ENCODE data around the gene MUC20.
"Not testable (repeated sequence)": the region's sequence is repeated elsewhere in the genome, so short reads cannot be mapped to it uniquely, and the experiment has no call there.

Gene MUC20

DNA sequence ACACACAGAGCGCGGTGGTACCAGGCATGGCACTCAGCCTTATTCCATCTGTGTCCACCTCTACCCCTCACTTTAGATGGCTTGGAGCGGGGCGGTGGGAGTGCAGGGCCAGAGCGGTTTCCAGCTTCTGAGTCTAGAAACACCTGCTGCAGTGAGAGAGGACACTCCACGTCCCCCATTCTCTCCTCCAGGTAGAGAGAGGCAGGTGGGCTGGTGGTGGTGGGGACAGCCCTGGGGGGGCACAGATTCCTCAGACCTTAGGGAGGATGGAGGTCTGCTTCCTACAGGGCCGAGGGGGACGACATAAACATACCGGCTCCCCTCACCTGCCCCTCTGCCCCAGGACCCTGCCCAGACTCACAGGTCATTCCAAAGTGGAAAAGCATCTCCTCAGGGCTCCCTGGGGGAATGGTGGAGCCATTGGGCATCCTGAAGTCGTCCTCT is 40.4 kb downstream of the MUC20 start:
- TF ChIP-seq ZNF274 (IDR thresholded peaks at IDR 0.05; ENCODE audit: low read depth, low read length), result no peak
- no peak overlapping the region for H3K4me3 ChIP-seq (ENCODE audit: low read length)

DNA sequence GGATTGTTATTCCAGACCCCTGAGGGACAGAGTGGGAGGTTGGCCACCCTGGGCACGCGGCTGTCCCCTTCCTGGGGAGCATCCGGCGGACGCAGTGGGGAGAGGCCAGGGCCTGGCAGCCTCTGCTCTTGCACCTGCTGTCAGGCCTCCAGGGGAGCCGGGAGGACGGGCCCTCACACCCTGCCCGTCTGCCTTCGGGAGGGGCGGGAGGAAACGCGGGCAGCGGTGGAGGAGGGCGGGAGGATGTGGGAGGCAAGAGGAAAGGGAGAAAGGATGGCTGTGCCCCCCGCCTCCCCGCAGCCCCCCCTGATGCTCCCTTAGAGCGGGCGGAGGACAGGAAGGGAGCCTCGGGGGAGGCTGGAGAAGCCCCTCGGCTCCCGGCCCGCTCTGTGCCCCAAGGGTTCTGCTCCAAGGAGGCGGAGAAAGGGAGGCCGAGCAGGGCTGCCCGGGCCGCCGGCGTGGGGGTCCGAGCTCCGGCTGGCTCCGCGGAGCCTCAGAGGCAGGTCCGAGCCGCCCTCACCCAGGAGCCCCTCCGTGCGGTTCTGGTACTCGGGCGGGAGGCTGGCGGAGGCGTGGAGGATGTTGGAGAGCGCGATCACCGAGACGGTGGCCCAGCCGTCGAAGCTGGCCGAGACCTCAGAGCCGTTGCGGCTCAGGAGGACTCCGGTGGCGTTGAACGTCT is 40.9 kb downstream of the MUC20 start:
- no peak overlapping the region for H3K4me3 ChIP-seq (ENCODE audit: low read length)
- TF ChIP-seq ZNF274 (IDR thresholded peaks at IDR 0.05; ENCODE audit: low read depth, low read length), result no peak

DNA sequence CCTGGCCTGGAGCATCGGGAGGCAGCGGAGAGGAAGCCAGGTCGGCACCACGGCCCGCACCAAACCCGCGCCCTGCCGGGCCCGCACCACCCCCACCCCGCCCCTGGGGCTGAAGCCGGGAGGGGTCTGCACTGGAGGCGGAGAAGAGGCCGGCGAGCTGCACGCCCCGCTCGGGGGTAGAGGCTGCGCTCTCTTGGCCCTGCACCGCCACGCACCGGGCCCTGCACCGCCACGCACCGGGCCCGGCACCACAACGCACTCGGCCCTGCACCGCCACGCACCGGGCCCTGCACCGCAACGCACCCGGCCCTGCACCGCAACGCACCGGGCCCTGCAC is 41.4 kb downstream of the MUC20 start:
- no peak overlapping the region for H3K4me3 ChIP-seq (ENCODE audit: low read length)
- TF ChIP-seq ZNF274 (IDR thresholded peaks at IDR 0.05; ENCODE audit: low read depth, low read length), result no peak

DNA sequence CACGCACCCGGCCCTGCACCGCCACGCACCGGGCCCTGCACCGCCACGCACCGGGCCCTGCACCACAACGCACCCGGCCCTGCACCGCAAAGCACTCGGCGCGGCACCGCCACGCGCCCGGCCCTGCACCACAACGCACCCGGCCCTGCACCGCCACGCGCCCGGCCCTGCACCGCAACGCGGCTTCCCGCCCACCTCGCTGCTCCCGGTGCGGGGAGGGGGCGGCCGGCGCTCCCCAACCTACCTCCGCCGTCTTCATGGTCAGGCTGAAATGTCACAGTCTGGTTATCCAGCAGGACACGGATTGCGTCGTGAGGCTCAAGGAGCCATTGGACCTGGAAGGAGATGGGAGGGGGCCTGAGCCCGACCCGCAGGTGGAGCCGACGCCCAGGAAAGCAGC is 41.8 kb downstream of the MUC20 start:
- TF ChIP-seq ZNF274 (IDR thresholded peaks at IDR 0.05; ENCODE audit: low read depth, low read length), result no peak
- no peak overlapping the region for H3K4me3 ChIP-seq (ENCODE audit: low read length)

DNA sequence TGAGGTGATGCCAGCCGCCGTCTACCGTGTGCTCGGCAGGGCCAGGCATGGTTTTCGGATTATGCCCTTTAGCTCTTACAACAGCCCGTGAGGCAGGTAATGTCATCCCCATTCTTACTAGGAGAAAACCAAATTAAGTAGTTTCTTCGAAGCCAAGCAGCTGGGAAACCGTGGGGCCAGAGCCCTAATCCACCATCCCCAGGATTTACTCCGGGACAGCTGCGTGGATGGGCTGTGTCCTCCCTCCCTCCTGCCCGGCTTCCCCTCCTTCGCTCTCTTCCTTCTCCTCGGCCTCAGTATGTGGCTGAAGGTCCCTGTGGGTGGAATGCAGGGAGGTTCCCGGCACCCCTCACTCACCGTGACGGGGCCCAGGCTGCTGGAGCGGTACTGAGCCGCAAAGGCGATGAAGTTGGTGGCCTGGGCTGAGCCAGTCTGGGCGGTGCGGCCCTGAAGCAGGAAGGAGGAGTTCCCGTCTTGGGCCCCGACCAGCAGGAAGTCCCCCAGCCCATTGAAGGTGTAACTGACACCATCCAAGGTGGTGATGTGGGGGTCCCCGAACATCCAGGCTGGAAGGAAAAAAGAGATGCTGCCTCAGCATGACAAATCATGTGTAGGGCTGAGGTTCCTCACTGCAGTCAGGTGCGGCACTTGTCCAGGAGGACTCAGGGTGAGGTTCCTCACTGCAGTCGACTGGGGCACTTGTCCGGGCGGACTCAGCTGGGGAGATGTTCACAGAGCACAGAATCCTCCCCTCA is 42.5 kb downstream of the MUC20 start:
- TF ChIP-seq ZNF274 (IDR thresholded peaks at IDR 0.05; ENCODE audit: low read depth, low read length), result no peak

DNA sequence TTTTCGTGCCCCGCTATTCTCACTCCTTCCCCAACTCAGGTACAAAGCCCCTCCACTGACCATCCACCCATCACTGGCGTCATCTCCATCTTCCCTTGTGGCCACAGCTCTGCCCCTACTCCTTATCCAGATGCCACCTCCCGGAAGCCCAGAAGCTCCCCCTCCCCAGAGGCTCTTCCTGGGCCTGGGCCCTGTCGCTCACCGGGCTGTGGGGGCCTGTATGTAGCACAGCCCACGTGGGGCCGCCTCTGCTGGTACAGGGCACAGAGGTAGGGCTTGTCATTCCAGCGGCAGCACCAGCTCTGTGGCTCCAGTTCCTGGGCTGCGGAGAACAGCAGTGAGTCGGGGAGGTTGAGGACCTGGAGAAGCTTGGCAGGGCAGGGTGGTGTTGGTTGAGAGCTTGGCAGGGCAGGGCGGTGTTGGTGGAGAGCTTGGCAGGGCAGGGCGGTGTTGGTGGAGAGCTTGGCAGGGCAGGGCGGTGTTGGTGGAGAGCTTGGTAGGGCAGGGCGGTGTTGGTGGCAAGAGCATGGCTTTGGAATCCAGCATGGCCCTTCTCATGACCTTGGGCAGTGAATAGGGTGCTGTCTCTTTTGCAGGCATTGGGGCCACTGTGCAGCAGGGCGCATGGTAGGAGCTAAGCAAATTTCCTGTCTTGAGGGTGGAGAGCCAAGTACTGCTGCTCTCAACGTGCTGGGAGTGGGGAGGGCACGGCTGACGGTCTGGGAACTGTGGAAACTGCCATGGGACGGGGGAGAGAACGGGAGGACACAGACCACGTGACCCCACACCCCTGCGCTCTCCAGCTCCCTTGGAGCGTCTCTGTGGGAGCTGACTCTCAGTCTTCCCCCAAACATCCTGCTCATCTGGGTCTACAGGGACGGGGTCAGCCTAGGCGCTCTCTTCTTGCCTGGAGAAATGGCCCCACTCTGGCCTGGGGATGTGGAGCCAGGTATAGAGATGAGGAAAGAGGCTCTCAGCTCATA is 43.4 kb downstream of the MUC20 start:
- no peak overlapping the region for H3K4me3 ChIP-seq (ENCODE audit: low read length)
- no peak for TF ChIP-seq ZNF274 (IDR thresholded peaks at IDR 0.05; ENCODE audit: low read depth, low read length)

More for the DNA sequence above, 42.5 kb downstream of the MUC20 start:
- no peak overlapping the region for H3K4me3 ChIP-seq (ENCODE audit: low read length)

DNA sequence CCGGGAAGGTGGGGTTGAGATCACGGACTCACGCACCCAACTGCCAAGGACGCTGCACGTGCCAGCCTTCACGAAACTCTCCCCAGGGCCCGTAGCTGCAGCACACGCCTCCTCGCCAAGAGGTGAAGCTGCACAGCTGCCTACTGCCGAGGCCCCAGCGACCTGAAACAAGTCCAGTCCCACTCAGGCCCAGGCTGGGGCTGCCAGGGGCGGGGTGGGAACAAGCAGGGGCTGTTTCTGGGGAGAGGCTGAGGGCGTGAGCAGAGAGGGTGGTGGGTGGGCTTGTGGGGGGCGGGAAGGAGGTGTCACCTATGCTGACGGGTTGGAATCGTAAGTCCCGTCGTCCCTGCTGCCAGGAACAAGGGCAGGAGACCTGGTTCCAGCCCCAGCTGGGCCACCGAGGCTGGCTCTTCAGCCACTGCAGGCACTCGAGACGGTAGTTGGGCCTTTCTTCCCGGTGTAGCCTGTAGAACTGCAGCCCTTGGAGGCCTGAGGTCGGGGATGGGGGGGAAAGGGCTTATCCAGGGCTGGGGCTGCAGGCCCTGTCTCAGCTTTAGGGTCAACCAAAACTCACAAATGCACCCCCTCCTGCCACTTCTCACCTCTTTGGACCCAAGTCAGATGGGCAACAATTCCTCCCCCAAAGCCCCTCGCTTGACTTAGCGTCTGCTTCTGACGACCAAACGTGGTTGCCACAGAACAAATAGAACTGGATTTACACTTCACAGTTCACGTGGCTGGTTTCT is 44.4 kb downstream of the MUC20 start:
- H3K4me3 ChIP-seq (ENCODE audit: low read length), result no peak overlapping the region
- no peak for TF ChIP-seq ZNF274 (IDR thresholded peaks at IDR 0.05; ENCODE audit: low read depth, low read length)

DNA sequence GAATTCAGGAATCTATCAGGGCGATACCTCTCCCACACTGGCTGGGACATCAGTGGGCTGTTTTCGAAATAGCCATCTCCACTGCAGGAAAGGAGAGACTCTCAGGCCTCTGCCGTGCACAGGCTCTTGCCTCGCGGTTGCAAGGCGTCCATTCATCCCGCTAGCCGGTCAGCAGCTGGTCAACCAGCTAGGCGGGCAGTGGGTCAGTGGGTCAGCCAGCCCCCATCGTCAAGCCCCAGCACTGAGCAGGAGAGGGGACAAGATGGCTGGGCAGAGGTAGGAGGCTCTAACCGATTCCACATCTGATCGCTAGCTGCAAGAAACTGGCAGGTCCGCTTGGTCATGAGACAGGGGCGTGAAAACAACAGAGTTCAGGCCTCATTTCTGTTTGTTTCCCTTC is 45.9 kb downstream of the MUC20 start:
- no peak for TF ChIP-seq ZNF274 (IDR thresholded peaks at IDR 0.05; ENCODE audit: low read depth, low read length)
- H3K4me3 ChIP-seq (ENCODE audit: low read length), result no peak overlapping the region

DNA sequence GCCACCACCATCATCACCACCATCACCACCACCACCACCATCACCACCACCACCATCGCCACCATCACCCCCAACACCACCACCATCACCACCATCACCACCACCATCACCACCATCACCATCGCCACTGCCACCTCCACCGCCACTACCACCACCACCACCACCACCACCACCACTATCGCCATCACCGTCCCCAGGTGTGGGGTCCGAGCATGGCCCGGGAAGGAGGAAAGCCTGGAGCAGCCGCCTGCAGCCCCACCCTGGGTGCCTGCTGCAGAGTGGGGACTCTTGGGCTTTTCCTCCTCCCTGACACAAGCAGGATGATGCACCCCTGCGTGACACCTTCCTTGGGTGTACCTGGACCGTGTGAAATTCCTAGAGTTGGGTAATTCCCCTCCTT is 47.0 kb downstream of the MUC20 start:
- no peak overlapping the region for H3K4me3 ChIP-seq (ENCODE audit: low read length)
- no peak for TF ChIP-seq ZNF274 (IDR thresholded peaks at IDR 0.05; ENCODE audit: low read depth, low read length)

DNA sequence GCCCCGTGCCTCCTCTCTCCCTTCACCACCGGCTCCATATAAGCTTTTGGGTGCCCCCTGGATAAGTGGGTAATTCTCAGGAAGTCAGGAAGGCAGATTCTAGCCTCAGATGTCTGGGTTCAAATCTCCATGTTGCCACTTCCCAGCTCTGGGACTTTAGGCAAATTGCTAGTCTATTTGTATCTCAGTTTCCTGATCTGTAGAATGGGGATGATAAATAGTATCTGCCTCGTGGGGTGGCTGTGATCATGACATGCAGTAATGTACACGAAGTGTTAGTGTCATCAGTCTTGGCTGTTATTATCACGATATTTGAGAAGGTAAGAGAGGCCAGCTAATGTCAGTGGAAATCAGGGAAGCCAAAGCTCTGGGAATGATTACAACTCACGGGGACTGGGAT is 47.6 kb downstream of the MUC20 start:
- no peak for TF ChIP-seq ZNF274 (IDR thresholded peaks at IDR 0.05; ENCODE audit: low read depth, low read length)
- no peak overlapping the region for H3K4me3 ChIP-seq (ENCODE audit: low read length)

DNA sequence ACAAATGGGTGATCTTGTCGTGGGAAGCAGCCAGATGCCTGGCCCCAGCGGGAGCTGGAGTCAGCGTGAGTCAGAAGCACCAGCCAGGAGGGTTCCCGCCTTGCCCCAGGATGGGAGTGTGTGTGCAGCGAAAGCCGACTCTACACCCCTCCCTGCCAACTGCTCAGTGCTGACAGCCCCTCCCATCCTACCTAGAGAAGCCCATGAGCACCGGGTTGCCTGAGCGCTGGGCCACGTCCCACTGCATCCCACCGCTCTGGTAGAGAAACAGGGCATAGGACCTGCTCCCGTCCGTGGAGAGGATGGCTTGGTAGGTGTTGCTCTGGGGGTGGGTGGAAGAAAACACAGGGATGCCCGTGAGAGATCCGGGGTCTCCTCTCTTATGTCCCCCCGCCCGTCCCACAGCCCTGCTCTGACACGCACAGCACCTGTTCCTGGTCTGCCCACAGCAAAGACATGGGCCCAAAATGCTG is 48.1 kb downstream of the MUC20 start:
- H3K4me3 ChIP-seq (ENCODE audit: low read length), result no peak overlapping the region
- TF ChIP-seq ZNF274 (IDR thresholded peaks at IDR 0.05; ENCODE audit: low read depth, low read length), result no peak

DNA sequence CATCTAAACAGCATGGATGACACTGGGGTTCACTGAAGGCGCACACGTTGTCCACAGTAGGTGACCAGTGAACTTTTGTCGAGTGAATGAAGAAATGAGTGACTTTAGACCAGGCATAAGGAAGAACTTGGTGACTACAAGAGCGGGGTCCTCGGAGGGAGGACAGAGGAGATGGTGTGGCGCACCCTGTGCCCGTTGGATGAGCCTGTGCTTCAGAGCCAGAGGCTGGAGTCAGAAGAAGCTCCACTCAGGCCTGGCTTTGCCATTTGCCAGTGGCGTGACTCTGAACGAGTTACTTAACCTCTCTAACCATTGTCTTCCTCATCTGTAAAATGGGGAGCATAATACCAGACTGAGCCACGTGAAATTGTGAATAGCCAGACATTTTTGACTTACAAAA is 48.8 kb downstream of the MUC20 start:
- H3K4me3 ChIP-seq (ENCODE audit: low read length), result no peak overlapping the region
- no peak for TF ChIP-seq ZNF274 (IDR thresholded peaks at IDR 0.05; ENCODE audit: low read depth, low read length)

DNA sequence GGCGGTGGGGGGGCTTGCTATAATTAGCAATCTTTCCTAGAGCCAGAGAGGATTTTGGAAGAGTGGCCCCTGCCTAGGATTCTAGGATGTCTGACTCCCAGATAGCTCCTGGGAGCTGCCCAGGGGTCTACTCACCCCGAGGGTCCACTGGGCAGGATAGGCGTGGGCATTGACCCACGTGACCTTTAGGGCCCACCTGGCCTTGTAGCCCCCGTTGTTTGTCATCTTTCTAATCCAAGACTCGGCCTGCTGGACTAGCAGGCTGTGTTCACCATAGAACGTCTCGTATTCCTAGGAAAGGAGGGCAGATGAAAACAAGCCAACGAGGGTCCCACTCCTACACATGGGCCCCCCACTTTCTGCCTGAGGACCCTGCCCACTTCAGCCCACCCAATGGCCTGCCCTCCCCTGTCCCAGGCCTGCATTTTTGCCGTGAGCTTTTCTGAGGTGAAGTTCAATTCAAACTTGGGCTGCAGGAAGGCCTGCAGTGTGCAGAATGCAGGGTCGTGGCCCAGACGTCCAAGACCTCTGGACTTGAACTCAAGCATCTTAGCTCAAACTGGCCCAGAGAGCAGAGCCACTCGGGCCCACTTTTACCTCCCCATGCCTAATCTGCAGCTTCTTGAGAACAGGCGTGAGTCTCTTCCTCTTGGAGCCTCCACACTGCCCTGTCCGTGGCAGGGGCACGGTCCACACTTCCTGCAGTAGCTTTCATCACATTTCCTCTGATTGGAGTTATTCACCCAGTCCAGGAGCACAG is 49.5 kb downstream of the MUC20 start:
- TF ChIP-seq ZNF274 (IDR thresholded peaks at IDR 0.05; ENCODE audit: low read depth, low read length), result no peak
- H3K4me3 ChIP-seq (ENCODE audit: low read length), result no peak overlapping the region

DNA sequence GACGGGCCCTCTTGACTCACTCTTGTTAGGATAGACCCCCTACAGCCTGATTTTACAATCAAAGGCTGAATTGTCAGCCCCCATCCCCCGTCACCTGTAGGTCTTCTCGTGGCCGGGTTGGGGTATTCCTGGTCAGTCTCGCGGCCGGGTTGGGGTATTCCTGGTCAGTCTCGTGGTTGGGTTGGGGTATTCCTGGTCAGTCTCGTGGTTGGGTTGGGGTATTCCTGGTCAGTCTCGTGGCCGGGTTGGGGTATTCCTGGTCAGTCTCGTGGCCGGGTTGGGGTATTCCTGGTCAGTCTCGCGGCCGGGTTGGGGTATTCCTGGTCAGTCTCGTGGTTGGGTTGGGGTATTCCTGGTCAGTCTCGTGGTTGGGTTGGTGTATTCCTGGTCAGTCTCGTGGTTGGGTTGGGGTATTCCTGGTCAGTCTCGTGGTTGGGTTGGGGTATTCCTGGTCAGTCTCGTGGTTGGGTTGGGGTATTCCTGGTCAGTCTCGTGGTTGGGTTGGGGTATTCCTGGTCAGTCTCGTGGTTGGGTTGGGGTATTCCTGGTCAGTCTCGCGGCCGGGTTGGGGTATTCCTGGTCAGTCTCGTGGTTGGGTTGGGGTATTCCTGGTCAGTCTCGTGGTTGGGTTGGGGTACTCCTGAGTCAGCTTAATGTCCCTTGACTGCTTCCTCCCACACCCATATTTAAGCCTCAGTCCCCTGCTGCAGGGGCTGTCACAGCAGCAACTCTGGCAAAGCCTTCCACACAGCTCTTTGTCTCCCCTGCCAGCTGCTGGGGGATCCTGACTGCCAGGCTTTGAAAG is 50.3 kb downstream of the MUC20 start:
- H3K4me3 ChIP-seq (ENCODE audit: low read length), result not testable (repeated sequence)
